ENCODE data around the gene ATG5.

DNA sequence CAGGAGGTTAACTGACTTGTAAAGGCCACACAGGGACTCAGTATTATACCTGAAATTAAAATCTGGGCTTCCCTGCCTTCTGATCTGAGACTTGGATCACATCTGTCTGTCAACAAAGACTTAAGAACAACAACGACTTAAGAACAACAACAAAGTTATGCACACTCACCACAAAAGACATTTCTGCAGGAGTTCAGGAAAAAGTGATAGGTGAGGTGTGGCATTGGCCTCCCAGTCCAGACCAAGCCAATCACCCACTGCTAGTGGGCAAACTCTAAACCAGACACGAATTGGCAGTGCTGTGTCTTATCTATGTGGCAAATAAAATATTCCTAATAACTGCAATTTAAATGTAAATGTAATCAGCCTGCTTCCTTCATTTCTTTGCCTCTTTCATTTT lies 178.1 kb downstream of the ATG5 start:
- TF ChIP-seq ETS2 (tag; IDR thresholded peaks at IDR 0.05; ENCODE audit: borderline replicate concordance, poor library complexity, severe bottlenecking) (no peak), CBX2 (IDR thresholded peaks at IDR 0.05; ENCODE audit: insufficient read depth, low read length, poor library complexity, severe bottlenecking) (no peak), SIX5 (IDR thresholded peaks at IDR 0.05; ENCODE audit: borderline replicate concordance in 1 of 2, insufficient read depth in 1 of 2, low read depth in 1 of 2, low read length in 2 of 2) (no peak), CTBP1 (IDR thresholded peaks at IDR 0.05; ENCODE audit: borderline replicate concordance) (no peak), SP1 (CRISPR knock-in tag; IDR thresholded peaks at IDR 0.05) (no peak)
- TF ChIP-seq, protein P1, sequence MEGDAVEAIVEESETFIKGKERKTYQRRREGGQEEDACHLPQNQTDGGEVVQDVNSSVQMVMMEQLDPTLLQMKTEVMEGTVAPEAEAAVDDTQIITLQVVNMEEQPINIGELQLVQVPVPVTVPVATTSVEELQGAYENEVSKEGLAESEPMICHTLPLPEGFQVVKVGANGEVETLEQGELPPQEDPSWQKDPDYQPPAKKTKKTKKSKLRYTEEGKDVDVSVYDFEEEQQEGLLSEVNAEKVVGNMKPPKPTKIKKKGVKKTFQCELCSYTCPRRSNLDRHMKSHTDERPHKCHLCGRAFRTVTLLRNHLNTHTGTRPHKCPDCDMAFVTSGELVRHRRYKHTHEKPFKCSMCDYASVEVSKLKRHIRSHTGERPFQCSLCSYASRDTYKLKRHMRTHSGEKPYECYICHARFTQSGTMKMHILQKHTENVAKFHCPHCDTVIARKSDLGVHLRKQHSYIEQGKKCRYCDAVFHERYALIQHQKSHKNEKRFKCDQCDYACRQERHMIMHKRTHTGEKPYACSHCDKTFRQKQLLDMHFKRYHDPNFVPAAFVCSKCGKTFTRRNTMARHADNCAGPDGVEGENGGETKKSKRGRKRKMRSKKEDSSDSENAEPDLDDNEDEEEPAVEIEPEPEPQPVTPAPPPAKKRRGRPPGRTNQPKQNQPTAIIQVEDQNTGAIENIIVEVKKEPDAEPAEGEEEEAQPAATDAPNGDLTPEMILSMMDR (IDR thresholded peaks at IDR 0.05 in 2 of 3, conservative IDR thresholded peaks at IDR 0.05 in 1 of 3; ENCODE audit: insufficient read depth in 2 of 3, low read depth in 1 of 3, low read length in 3 of 3): no peak

Measured in K562 (cell line).